ENCODE measurements around the gene TADA2B.
"Not testable (repeated sequence)": the region's sequence is repeated elsewhere in the genome, so short reads cannot be mapped to it uniquely, and the experiment has no call there.

The TADA2B gene

GRCh38 chr4:7076696-7077082 is 33.5 kb downstream of the TADA2B start:
- Histone ChIP-seq H3K27ac (no peak overlapping the region), H3K27me3 (no peaks in the 10 kb centered on the region), H3K9me3 (no peaks in the 10 kb centered on the region), H3K4me1 (no peaks in the 10 kb centered on the region), H3K36me3 (no peaks in the 10 kb centered on the region), H3K4me3 (no peak overlapping the region)
- no peak for TF ChIP-seq CTCF (IDR thresholded peaks at IDR 0.05)
- intact Hi-C loops (cut with DNase I; ENCODE audit: low total_unique reads), result loop anchor here (10.0 kb wide), 1 partner anchor 362 kb away; the partner anchor contains the start of gene BLOC1S4
- DNase-seq, result peak in 1 of 2 donors; percentile 40

GRCh38 chr4:7077371-7077770 is 34.2 kb downstream of the TADA2B start:
- no peak for TF ChIP-seq CTCF (IDR thresholded peaks at IDR 0.05)
- Histone ChIP-seq H3K27ac (no peak overlapping the region), H3K4me3 (no peak overlapping the region), H3K36me3 (no peaks in the 10 kb centered on the region), H3K9me3 (no peaks in the 10 kb centered on the region), H3K4me1 (no peaks in the 10 kb centered on the region), H3K27me3 (no peaks in the 10 kb centered on the region)
- intact Hi-C loops (cut with DNase I; ENCODE audit: low total_unique reads), result loop anchor here (10.0 kb wide), 1 partner anchor 363 kb away; the partner anchor contains the start of gene BLOC1S4
- no peak for DNase-seq

- H3K4me3 ChIP-seq, result no peak overlapping the region
- H3K27ac ChIP-seq, result no peak overlapping the region
- H3K4me1 ChIP-seq, result no peaks in the 10 kb centered on the region
- no peaks in the 10 kb centered on the region for H3K27me3 ChIP-seq
- no peaks in the 10 kb centered on the region for H3K9me3 ChIP-seq
- no peak for TF ChIP-seq CTCF (IDR thresholded peaks at IDR 0.05)
- intact Hi-C loops (cut with DNase I; ENCODE audit: low total_unique reads), result loop anchor here (10.0 kb wide), 1 partner anchor 363 kb away; the partner anchor contains the start of gene BLOC1S4
- no peaks in the 10 kb centered on the region for H3K36me3 ChIP-seq
- no peak for DNase-seq
Measured at GRCh38 chr4:7078025-7078424, 34.9 kb downstream of the TADA2B start.

GRCh38 chr4:7079483-7079882 is 36.3 kb downstream of the TADA2B start:
- not testable (repeated sequence) for H3K27ac ChIP-seq, H3K9me3 ChIP-seq, H3K4me3 ChIP-seq, H3K36me3 ChIP-seq, DNase-seq, H3K4me1 ChIP-seq
- H3K27me3 ChIP-seq, result peaks cover 0 to 12% of the 10 kb centered on the region in 2 donors
- intact Hi-C loops (cut with DNase I; ENCODE audit: low total_unique reads), result loop anchor here (10.0 kb wide), 1 partner anchor 365 kb away; the partner anchor contains the start of gene BLOC1S4

- H3K27me3 ChIP-seq, result peaks cover 0 to 16% of the 10 kb centered on the region in 2 donors
- not testable (repeated sequence) for H3K36me3 ChIP-seq, H3K4me1 ChIP-seq, H3K27ac ChIP-seq, H3K4me3 ChIP-seq, DNase-seq, H3K9me3 ChIP-seq
- intact Hi-C loops (cut with DNase I; ENCODE audit: low total_unique reads), result loop anchor here (10.0 kb wide), 1 partner anchor 365 kb away; the partner anchor contains the start of gene BLOC1S4
Measured at GRCh38 chr4:7079909-7080308, 36.7 kb downstream of the TADA2B start.

GRCh38 chr4:7083597-7084563 is 40.7 kb downstream of the TADA2B start:
- Histone ChIP-seq H3K4me3 (peak overlapping the region; percentile 2 to 25), H3K9me3 (no peaks in the 10 kb centered on the region), H3K36me3 (no peaks in the 10 kb centered on the region), H3K27ac (no peak overlapping the region), H3K4me1 (no peaks in the 10 kb centered on the region), H3K27me3 (peaks cover 0 to 27% of the 10 kb centered on the region in 2 donors)
- intact Hi-C loops (cut with DNase I; ENCODE audit: low total_unique reads), result no loop called here
- DNase-seq, result peak in 1 of 2 donors; percentile 37
- no peak for TF ChIP-seq CTCF (IDR thresholded peaks at IDR 0.05)

- H3K27ac ChIP-seq; intact Hi-C loops (cut with DNase I; ENCODE audit: low total_unique reads); H3K4me1 ChIP-seq; H3K9me3 ChIP-seq; H3K36me3 ChIP-seq: not testable (repeated sequence)
- Histone ChIP-seq H3K27me3 (peaks cover 0 to 27% of the 10 kb centered on the region in 2 donors), H3K4me3 (peak overlapping the region; percentile 2 to 25)
- DNase-seq, result peak in 1 of 2 donors; percentile 10
Measured at GRCh38 chr4:7084564-7084961, 41.4 kb downstream of the TADA2B start.

Data from tibial artery (tissue), 4 donors.